Kidney (tissue), 14 donors: ENCODE results near the gene PRKG2. TPM values are rescaled to one million over a fixed set of nuclear protein-coding genes. Genes with fewer than 3 reads are reported as not detected.

Experiments used
- DNase-seq, 5 donors: peaks; one replicate each; pipeline ENCODE4 v3.0.0-alpha.2; 2013 to 2020
- FAIRE-seq: peaks from 2 replicates; lab custom pipeline; 2012; peaks lifted over from hg19 to GRCh38; lab: Jason Lieb, UNC
- H3K27ac ChIP-seq, 2 donors: one replicate each; pipeline ENCODE4 v1.7.0; 2013; ENCODE audit warnings: low read depth in 2 of 2, low read length in 2 of 2, inconsistent platforms in 1 of 2
- H3K27me3 ChIP-seq: one replicate; pipeline ENCODE4 v1.7.1; 2013; ENCODE audit warnings: low read length, inconsistent platforms; ENCODE audit not compliant: control insufficient read depth, insufficient read depth
- H3K36me3 ChIP-seq, 3 donors: one replicate each; pipeline versions ENCODE4 v1.7.0 to v1.7.1; 2013; ENCODE audit warnings: low read length in 3 of 3, control low read depth in 1 of 3, inconsistent platforms in 1 of 3; ENCODE audit not compliant: insufficient read depth in 3 of 3, control insufficient read depth in 2 of 3
- H3K4me1 ChIP-seq, 3 donors: one replicate each; pipeline versions ENCODE4 v1.7.0 to v1.7.1; 2013; ENCODE audit warnings: low read length in 3 of 3, inconsistent platforms in 1 of 3, low read depth in 1 of 3; ENCODE audit not compliant: control insufficient read depth in 2 of 3, insufficient read depth in 2 of 3
- H3K4me3 ChIP-seq, 3 donors: one replicate each; pipeline versions ENCODE4 v1.7.0 to v1.8.1; 2013; ENCODE audit warnings: low read length in 3 of 3, control low read depth in 1 of 3, inconsistent platforms in 1 of 3
- H3K9ac ChIP-seq, 3 donors: one replicate each; pipeline versions ENCODE4 v1.7.0 to v1.7.1; 2013; ENCODE audit warnings: low read length in 3 of 3, control low read depth in 1 of 3, inconsistent platforms in 1 of 3
- H3K9me3 ChIP-seq, 3 donors: one replicate each; pipeline versions ENCODE4 v1.7.0 to v1.7.1; 2013; ENCODE audit warnings: low read length in 3 of 3, control low read depth in 1 of 3, inconsistent platforms in 1 of 3; ENCODE audit not compliant: control insufficient read depth in 2 of 3, insufficient read depth in 1 of 3
- CTCF ChIP-seq: IDR thresholded peaks from 3 replicates; pipeline ENCODE4 v1.5.1; 2012; ENCODE audit warnings: mild to moderate bottlenecking, moderate library complexity, borderline replicate concordance; ENCODE audit not compliant: insufficient read depth; ENCODE audit errors: extremely low read depth
- intact Hi-C: fragments of 100-400 bp; cut with DNase I; formaldehyde crosslinking; loops from one replicate; pipeline ENCODE4 v1.11.1; 2022
- polyA plus RNA-seq: library from polyadenylated mRNA; stranded (reverse); fragments of 350-450 nt; fragmentation: Illumina TruSeq; extraction: RNeasy Lipid Tissue Mini Kit (QIAGEN cat#74804); gene quantifications from one replicate; pipeline ENCODE4 v1.2.3, GENCODE V29; 2014; ENCODE audit warnings: low read depth, low replicate concordance; ENCODE audit not compliant: insufficient read depth
- total RNA-seq: library from RNA; stranded (reverse); fragmentation: NEBNext Ultra II Directional; extraction: Animal tissue kit (Norgen Biotek cat#: 25700); gene quantifications from one replicate; pipeline ENCODE4 v1.2.1, GENCODE V29; 2021
- donor health status: control.
- donor health status: control.
- donor health status: control.
- donor health status: control.
- donor health status: control.
- donor health status: DM: yes; HTN: yes; CAD: no.
- donor health status: Normal renal cell carcinoma (clear cell type).

PRKG2 gene
- total and polyA plus RNA-seq, 2 donors from 2014 or later, result 0.54 to 1.4 TPM

GRCh38 chr4:81052119-81053068 is 162.6 kb downstream of the PRKG2 start:
- Histone ChIP-seq H3K27ac (no peak overlapping the region), H3K27me3 (no peaks in the 10 kb centered on the region), H3K4me1 (no peaks in the 10 kb centered on the region), H3K9ac (no peak overlapping the region), H3K36me3 (no peaks in the 10 kb centered on the region), H3K9me3 (no peaks in the 10 kb centered on the region), H3K4me3 (peak overlapping the region in 2 of 3 donors; percentile 39 to 40)
- peak; percentile 59 for TF ChIP-seq CTCF
- no peak for FAIRE-seq
- peak in 4 of 5 donors; percentile 73 to 90 (median 82) for DNase-seq
- intact Hi-C loops, result no loop called here

DNA sequence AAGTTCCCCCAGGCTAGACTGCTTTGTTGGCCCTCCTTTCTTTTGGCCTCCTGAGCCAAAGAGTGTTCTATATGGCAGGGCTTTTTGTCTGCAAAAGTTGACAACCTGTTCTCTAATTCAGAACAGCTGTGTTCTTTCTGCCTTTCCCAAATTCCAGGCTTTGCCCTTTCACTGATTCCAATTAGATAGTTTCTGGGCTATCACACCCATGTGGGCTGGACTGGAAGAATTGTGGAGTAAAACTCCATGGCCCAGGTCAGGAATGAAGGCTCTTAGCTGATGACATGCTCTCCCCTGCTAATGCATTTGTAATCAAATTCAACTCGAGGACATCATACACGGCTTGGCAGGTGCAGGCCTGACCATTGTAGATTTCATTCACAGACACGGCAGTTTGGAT is 165.1 kb downstream of the PRKG2 start:
- H3K27me3 ChIP-seq, result no peaks in the 10 kb centered on the region
- H3K9me3 ChIP-seq, result no peaks in the 10 kb centered on the region
- H3K9ac ChIP-seq, result no peak overlapping the region
- no peak for TF ChIP-seq CTCF
- no peak overlapping the region for H3K4me3 ChIP-seq
- no peaks in the 10 kb centered on the region for H3K4me1 ChIP-seq
- H3K27ac ChIP-seq, result no peak overlapping the region
- DNase-seq, result no peak
- intact Hi-C loops, result no loop called here
- no peaks in the 10 kb centered on the region for H3K36me3 ChIP-seq
- no peak for FAIRE-seq

- intact Hi-C loops, result no loop called here
- Histone ChIP-seq H3K27me3 (no peaks in the 10 kb centered on the region), H3K4me3 (no peak overlapping the region), H3K9me3 (no peaks in the 10 kb centered on the region), H3K36me3 (no peaks in the 10 kb centered on the region), H3K27ac (no peak overlapping the region), H3K9ac (no peak overlapping the region), H3K4me1 (no peaks in the 10 kb centered on the region)
- no peak for DNase-seq
- TF ChIP-seq CTCF, result no peak
- no peak for FAIRE-seq
Measured at GRCh38 chr4:81049330-81049729, 165.7 kb downstream of the PRKG2 start.
